CD4-positive, alpha-beta T cell treated with Interleukin-1 beta for 1 hour (primary cell): Measurements from ENCODE around the gene HNMT.

ENCODE experiments used
- DNase-seq, 2 donors: peaks; one replicate each; pipeline ENCODE4 v3.0.0-alpha.2; 2020 to 2022

HNMT gene

GRCh38 chr2:138061961-138062360 lies 97.7 kb downstream of the HNMT start:
- DNase-seq, result no peak

- DNase-seq, result no peak
These were observed 98.9 kb downstream of the HNMT start for GRCh38 chr2:138063181-138063580.
